M059J (cell line): ENCODE results near the gene GCNT4. TPM values are rescaled to one million over a fixed set of nuclear protein-coding genes. Genes with fewer than 3 reads are reported as not detected.
"Not testable (repeated sequence)": the region's sequence is repeated elsewhere in the genome, so short reads cannot be mapped to it uniquely, and the experiment has no call there.

Experiments used
- DNase-seq: peaks from one replicate; pipeline ENCODE4 v3.0.0-alpha.2; 2012; ENCODE audit warnings: low read depth
- total RNA-seq: library from RNA; depleted of rRNA; stranded (reverse); fragments of >200 nt; shearing (Covaris generic); gene quantifications from 2 replicates; pipeline ENCODE4 v1.2.3, GENCODE V29; 2014; rRNA removed

The GCNT4 gene
- 0.79 and 1.2 TPM in 2 replicates for total RNA-seq

- peak; percentile 64 for DNase-seq
Observed at GRCh38 chr5:75052192-75053053, at the start of gene GCNT4. Gene GCNT4, minus strand, starts transcription at chr5:75052558. Its CDS starts 22,521 bp downstream, at chr5:75030037.

DNA sequence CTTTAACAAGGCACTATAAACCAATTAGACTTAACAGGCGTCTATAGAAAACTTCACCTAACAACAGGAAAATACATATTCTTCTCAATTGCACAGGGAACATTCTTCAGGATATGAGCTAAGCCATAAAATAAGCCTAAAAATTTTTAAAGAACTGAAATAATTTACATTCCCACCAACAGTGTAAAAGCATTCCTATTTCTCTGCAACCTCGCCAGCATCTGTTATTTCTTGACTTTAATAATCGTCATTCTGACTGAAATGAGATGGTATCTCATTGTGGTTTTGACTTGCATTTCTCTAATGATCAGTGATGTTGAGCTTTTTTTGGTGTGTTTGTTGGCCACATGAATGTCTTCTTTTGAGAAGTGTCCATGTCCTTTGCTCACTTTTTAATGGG, 43.6 kb upstream of the GCNT4 start:
- DNase-seq, result peak; percentile 60

DNA sequence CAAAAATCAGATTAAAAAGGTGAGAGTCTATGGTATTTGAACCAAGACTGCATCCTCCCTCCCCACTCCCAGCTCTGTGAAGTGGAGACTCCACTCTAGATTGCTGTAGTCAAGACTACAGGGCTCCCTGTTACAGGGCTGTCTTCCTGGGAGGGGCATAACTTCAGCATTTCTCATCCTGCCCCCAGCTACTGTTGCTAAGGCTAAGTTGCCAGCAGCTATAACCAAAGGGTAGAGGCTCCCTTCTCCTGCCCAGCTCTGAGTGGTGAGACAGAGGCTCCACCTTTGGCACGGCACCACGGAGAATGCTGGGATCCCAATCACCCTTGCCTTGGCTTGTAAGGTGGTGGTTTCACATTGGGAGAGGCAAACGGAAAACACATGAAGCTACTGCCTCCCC, 39.2 kb upstream of the GCNT4 start:
- DNase-seq, result peak; percentile 90

- DNase-seq, result no peak
Observed at GRCh38 chr5:75089662-75090061, 37.3 kb upstream of the GCNT4 start.

GRCh38 chr5:75089137-75089536, 36.8 kb upstream of the GCNT4 start:
- peak; percentile 49 for DNase-seq

DNA sequence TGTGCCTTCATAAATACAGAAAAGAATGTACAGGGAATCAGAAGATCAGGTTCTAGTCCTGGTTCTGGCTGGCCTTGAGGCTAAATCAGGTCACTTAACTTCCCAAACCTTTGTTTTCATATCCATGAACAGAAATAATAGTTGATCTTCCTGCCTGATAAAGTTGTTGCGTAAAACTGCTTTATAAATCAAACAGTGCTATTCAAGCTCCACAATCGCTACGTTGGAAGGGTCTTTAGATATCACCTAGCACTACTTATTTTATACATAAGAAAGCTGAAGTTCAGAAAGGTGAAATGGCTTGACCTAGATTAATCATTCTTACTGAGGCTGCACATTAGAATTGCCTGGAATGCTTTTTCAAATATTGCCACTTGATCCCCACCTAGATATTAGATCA, 36.3 kb upstream of the GCNT4 start:
- DNase-seq, result no peak

- DNase-seq, result no peak
Observed at GRCh38 chr5:75081510-75081909, 29.2 kb upstream of the GCNT4 start.

DNA sequence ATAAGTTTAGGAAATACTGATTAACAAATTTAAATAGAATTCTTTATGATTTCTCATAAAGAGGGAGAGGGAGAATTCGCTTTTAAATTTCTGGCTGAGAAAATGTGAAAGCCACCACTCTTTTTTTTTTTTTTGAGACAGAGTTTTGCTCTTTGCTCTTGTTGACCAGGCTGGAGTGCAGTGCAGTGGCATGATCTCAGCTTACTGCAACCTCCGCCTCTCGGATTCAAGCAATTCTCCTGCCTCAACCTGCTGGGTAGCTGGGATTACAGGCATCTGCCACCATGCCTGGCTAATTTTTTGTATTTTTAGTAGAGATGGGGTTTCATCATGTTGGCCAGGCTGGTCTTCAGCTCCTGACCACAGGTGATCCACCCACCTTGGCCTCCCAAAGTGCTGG, 27.0 kb upstream of the GCNT4 start:
- not testable (repeated sequence) for DNase-seq

DNA sequence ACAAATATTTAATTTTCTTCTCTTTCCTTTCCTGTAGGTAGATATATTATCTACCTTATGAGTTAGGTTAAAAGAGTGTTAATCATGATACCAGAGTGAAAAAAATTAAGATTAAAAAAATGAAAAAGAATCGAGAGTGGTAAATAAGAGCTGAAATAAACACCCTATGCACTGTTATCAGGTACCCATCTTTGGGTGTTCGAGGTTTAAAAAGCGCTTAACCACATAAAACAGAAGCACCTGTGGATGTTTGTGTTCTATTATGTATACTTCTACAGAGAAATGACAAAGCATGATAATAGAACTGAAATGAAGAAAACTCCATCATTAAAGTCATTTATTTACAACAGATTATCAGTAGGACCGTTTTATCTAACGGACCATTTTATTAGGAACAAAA, 25.7 kb upstream of the GCNT4 start:
- DNase-seq, result no peak

GRCh38 chr5:75072061-75072460, 19.7 kb upstream of the GCNT4 start:
- no peak for DNase-seq

GRCh38 chr5:75071100-75071499, 18.7 kb upstream of the GCNT4 start:
- DNase-seq, result no peak

- no peak for DNase-seq
Observed at GRCh38 chr5:75067434-75067833, 15.1 kb upstream of the GCNT4 start.

DNA sequence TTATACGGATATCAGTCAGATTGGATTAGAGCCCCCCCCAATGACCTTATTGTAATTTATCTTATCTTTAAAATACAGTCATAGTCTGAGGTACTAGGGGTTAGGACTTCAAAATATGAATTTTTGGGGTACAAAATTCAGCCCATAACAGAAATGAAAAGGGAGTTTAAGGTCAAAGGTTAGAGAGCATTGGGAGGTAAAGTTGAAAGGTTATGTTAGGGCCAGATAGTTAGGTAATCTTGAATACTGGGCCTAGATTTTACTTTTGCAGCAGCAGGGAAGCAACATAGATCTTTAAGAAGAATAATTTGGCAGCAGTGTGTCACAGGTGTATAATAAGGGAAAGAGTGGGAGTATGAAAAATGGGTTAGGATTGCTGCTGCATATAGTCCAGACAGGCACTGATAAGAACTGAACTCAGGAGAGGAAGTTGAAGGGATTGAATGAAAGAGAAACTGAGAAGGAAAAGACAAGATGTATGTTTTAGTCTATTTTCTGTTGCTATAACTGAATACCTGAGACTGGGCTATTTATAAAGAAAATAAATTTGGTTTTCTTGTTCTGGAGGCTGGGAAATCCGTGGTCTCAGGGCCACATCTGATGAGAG, 10.7 kb upstream of the GCNT4 start:
- DNase-seq, result no peak

- no peak for DNase-seq
Observed at GRCh38 chr5:75059912-75060545, 7.7 kb upstream of the GCNT4 start.

DNA sequence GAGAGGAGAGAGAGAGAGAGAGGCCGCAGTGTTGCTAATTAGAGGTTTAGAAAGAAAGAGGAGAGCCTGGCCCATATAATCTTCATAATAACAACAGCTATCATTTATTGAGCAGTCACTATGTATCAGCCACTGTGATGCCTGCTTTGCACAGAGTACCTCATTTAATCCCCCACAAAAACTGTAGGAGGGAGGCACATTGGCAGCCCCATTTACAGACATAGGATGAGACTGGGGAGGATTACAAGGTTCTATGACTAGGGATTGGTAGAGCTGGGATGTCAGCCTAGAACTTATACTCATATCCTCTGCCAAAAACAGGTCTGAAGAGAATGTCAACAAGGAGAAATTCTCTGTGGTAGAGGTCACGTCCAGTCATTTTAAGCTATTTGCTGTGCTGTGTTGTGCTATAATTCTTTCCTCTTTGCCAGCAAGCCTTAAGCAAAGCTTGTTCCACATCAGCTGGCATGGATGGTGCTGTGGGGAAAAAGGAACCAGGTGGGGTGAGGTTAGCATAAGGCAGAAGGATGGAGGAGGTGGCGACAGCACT, 6.7 kb upstream of the GCNT4 start:
- DNase-seq, result no peak

GRCh38 chr5:75057561-75057960, 5.2 kb upstream of the GCNT4 start:
- peak; percentile 37 for DNase-seq

DNA sequence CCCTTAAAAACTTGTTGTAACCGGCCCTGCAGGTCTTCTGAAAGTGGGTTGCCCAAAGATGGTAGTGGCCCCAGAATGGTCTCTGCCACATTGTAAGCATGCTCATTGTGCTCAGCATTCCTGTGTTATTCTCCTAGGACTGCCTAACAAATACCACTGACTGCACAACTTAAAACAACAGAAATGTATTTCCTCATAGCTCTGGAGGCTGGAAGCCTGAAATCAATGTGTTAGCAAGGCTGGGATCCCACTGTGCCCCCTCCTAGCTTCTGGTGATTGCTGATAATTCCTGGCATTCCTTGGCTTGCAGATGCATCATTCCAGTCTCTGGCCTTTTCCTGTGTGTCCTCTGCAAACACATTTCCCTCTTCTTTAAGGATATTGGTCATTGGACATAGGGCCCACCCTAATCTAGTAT, 3.4 kb upstream of the GCNT4 start:
- DNase-seq, result no peak

- peak; percentile 49 for DNase-seq
Observed at GRCh38 chr5:75054134-75054930, 2.0 kb upstream of the GCNT4 start.

DNA sequence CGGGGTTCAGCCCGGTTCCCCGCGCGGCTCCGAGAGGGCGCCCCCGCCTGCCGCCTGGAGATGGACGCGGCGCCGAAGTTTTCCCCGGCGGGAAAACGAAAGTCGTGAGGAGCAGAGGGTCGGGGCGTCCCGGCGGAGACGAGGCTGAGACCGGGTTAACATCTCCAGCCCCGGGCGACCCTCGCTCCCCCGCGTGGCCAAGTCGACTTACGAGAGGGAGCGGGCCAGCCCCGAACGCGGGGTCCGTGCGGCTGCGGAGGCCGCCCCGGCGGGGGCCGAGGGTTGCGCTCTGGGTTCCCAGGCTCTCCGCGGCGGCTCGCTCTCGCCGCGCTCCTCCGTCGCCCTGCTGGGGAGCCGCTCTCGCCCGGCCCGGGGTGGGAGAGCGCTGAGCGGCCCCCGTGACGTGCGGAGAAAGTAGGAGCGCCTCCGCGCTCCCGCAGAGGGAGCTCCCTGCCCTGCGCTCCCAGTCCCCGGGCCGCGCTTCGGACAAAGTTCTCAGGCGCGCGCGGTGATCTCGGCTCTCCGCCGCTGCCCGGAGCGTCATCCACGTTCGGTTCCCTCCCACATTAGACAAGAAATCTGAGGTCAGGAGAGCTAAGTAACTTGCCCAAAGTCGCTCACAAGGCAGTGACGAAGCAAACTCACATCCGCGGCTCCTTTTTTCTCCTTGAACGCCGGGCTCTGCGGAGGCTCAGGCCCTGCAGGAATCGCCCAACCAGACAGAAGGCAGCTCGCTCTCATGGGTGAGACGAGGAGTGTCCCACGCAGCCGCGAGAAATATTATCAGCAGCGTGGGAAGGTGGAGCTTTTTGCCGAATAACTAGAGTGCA, 1.2 kb upstream of the GCNT4 start:
- DNase-seq, result peak; percentile 81

GRCh38 chr5:75053054-75053303, 621 bp upstream of the GCNT4 start:
- DNase-seq, result no peak

- DNase-seq, result no peak
Observed at GRCh38 chr5:75051217-75051751, 1.1 kb downstream of the GCNT4 start.
